GM23248 (cell line): Measurements from ENCODE around the gene MOGAT3. TPM values are rescaled to one million over a fixed set of nuclear protein-coding genes. Genes with fewer than 3 reads are reported as not detected.

Experiments
- DNase-seq: peaks from one replicate; pipeline ENCODE4 v3.0.0-alpha.2; 2015
- H2AFZ ChIP-seq: fragments of 200-600 bp; sonication (generic); 2 replicates; pipeline ENCODE4 v1.6.1; 2016; ENCODE audit warnings: antibody characterized with exemption
- H3F3A ChIP-seq: fragments of 200-600 bp; sonication (generic); 2 replicates; pipeline ENCODE4 v1.6.1; 2016; ENCODE audit warnings: mild to moderate bottlenecking, antibody characterized with exemption, mixed run types; ENCODE audit not compliant: insufficient read depth
- H3K27ac ChIP-seq: fragments of 200-600 bp; sonication (generic); 2 replicates; pipeline ENCODE4 v1.5.1; 2016; ENCODE audit warnings: mild to moderate bottlenecking
- H3K27me3 ChIP-seq: fragments of 200-600 bp; sonication (generic); replicated peaks from 2 replicates; pipeline ENCODE4 v1.6.1; 2016; ENCODE audit warnings: mild to moderate bottlenecking; ENCODE audit not compliant: insufficient read depth
- H3K36me3 ChIP-seq: fragments of 200-600 bp; sonication (generic); 2 replicates; pipeline ENCODE4 v1.6.1; 2016; ENCODE audit warnings: low read depth, mild to moderate bottlenecking
- H3K4me1 ChIP-seq: fragments of 200-600 bp; sonication (generic); 2 replicates; pipeline ENCODE4 v1.6.1; 2016; ENCODE audit warnings: mild to moderate bottlenecking; ENCODE audit not compliant: insufficient read depth
- H3K4me2 ChIP-seq: fragments of 200-600 bp; sonication (generic); one replicate; pipeline ENCODE4 v1.6.1; 2016; ENCODE audit warnings: mild to moderate bottlenecking; ENCODE audit not compliant: unreplicated experiment
- H3K4me3 ChIP-seq: fragments of 200-600 bp; sonication (generic); 2 replicates; pipeline ENCODE4 v1.5.1; 2016; ENCODE audit warnings: mild to moderate bottlenecking
- H3K79me2 ChIP-seq: fragments of 200-600 bp; sonication (generic); 2 replicates; pipeline ENCODE4 v1.6.1; 2016; ENCODE audit warnings: mild to moderate bottlenecking; ENCODE audit not compliant: insufficient read depth
- H3K9ac ChIP-seq: fragments of 200-600 bp; sonication (generic); 2 replicates; pipeline ENCODE4 v1.6.1; 2016; ENCODE audit warnings: mild to moderate bottlenecking
- H3K9me2 ChIP-seq: fragments of 200-600 bp; sonication (generic); 2 replicates; pipeline ENCODE4 v1.6.1; 2016; ENCODE audit warnings: mixed run types, mild to moderate bottlenecking, moderate library complexity; ENCODE audit not compliant: insufficient read depth
- H3K9me3 ChIP-seq: fragments of 200-600 bp; sonication (generic); one replicate; pipeline ENCODE4 v1.6.1; 2017; ENCODE audit warnings: low read depth
- H4K20me1 ChIP-seq: fragments of 200-600 bp; sonication (generic); 2 replicates; pipeline ENCODE4 v1.6.0; 2016; ENCODE audit not compliant: insufficient read depth
- EZH2 ChIP-seq: fragments of 200-600 bp; sonication (generic); IDR thresholded peaks from 2 replicates; pipeline ENCODE4 v1.6.1; 2018; ENCODE audit warnings: antibody characterized with exemption, mild to moderate bottlenecking; ENCODE audit not compliant: insufficient read depth, poor library complexity, severe bottlenecking
- EZH2phosphoT487 ChIP-seq: fragments of 200-600 bp; sonication (generic); IDR thresholded peaks from 2 replicates; pipeline ENCODE4 v1.6.1; 2018; ENCODE audit warnings: antibody characterized with exemption, moderate library complexity, mild to moderate bottlenecking, low read depth; ENCODE audit not compliant: insufficient read depth
- WGBS, 2 experiments: methylation state at CpG; one replicate each; pipeline ENCODE4 v1.1.6; 2015 to 2017; ENCODE audit warnings: low lambda C conversion rate in 2 of 2, low coverage in 1 of 2; ENCODE audit errors: missing lambda C conversion rate in 2 of 2; 5-methylcytosine and 5-hydroxymethylcytosine counted together
- in situ Hi-C: fragments of 300-500 bp; cut with MboI; formaldehyde crosslinking; loops from 2 replicates; pipeline ENCODE4 v1.15.0; 2020
- polyA plus RNA-seq: library from polyadenylated mRNA; unstranded; fragments of >200 nt; fragmentation: Nextera tagmentation; extraction: Ambion mirVana; gene quantifications from 2 replicates; pipeline ENCODE4 v1.2.1, GENCODE V29; 2016
- total RNA-seq: library from RNA; depleted of rRNA; stranded (reverse); fragments of >200 nt; shearing (Covaris generic); gene quantifications from 2 replicates; pipeline ENCODE4 v1.2.3, GENCODE V29; 2014

Gene MOGAT3
- total and polyA plus RNA-seq, 2 experiments from 2014 or later: not detected

- H3K27me3 ChIP-seq: peaks cover 41% of the 10 kb centered on the region
- H3K9ac ChIP-seq: no peak overlapping the region
- no peaks in the 10 kb centered on the region for H3K9me3 ChIP-seq
- H3K4me3 ChIP-seq: no peak overlapping the region
- no peaks in the 10 kb centered on the region for H4K20me1 ChIP-seq
- H2AFZ ChIP-seq: no peak overlapping the region
- no peak overlapping the region for H3K27ac ChIP-seq
- in situ Hi-C loops: no loop called here
- 0 out of 2 replicates have a peak, but pooled peaks cover 5% of the 10 kb centered on the region for H3K4me1 ChIP-seq
- H3K4me2 ChIP-seq: no peak overlapping the region
- no peak for DNase-seq
- no peaks in the 10 kb centered on the region for H3K9me2 ChIP-seq
- H3F3A ChIP-seq: peaks cover 9% of the 10 kb centered on the region; the same call in 1 of the 2 replicates
- H3K79me2 ChIP-seq: no peaks in the 10 kb centered on the region
- H3K36me3 ChIP-seq: no peaks in the 10 kb centered on the region
- no peak for TF ChIP-seq EZH2
- TF ChIP-seq EZH2phosphoT487: no peak
- 1 to 4% methylated on average over 12 of the region's 12 CpGs for WGBS, 2 experiments
These were observed 33.0 kb downstream of the MOGAT3 start for GRCh38 chr7:101167645-101168411.

GRCh38 chr7:101166909-101167644, 33.8 kb downstream of the MOGAT3 start:
- peaks cover 33% of the 10 kb centered on the region for H3K27me3 ChIP-seq
- H3F3A ChIP-seq: peaks cover 10% of the 10 kb centered on the region; the same call in 1 of the 2 replicates
- 0 out of 2 replicates have a peak, but pooled peaks cover 5% of the 10 kb centered on the region for H3K4me1 ChIP-seq
- H3K27ac ChIP-seq: no peak overlapping the region
- in situ Hi-C loops: no loop called here
- H4K20me1 ChIP-seq: no peaks in the 10 kb centered on the region
- H3K9me2 ChIP-seq: no peaks in the 10 kb centered on the region
- no peak for TF ChIP-seq EZH2
- TF ChIP-seq EZH2phosphoT487: no peak
- H3K36me3 ChIP-seq: no peaks in the 10 kb centered on the region
- 0 to 2% methylated on average over 8 to 19 of the region's 19 CpGs for WGBS, 2 experiments
- no peaks in the 10 kb centered on the region for H3K79me2 ChIP-seq
- H2AFZ ChIP-seq: no peak overlapping the region
- H3K4me2 ChIP-seq: no peak overlapping the region
- no peaks in the 10 kb centered on the region for H3K9me3 ChIP-seq
- H3K4me3 ChIP-seq: no peak overlapping the region
- no peak overlapping the region for H3K9ac ChIP-seq
- DNase-seq: no peak

- H3K9me2 ChIP-seq: no peaks in the 10 kb centered on the region
- no peak overlapping the region for H3K4me3 ChIP-seq
- no peaks in the 10 kb centered on the region for H3K36me3 ChIP-seq
- H3K9ac ChIP-seq: no peak overlapping the region
- no peak for DNase-seq
- H2AFZ ChIP-seq: no peak overlapping the region
- WGBS, 2 experiments: 2 to 5% methylated on average over 8 to 11 of the region's 11 CpGs
- 0 out of 2 replicates have a peak, but pooled peaks cover 5% of the 10 kb centered on the region for H3K4me1 ChIP-seq
- no peak for TF ChIP-seq EZH2
- TF ChIP-seq EZH2phosphoT487: no peak
- no peaks in the 10 kb centered on the region for H4K20me1 ChIP-seq
- no peak overlapping the region for H3K4me2 ChIP-seq
- H3K9me3 ChIP-seq: no peaks in the 10 kb centered on the region
- in situ Hi-C loops: no loop called here
- peaks cover 13% of the 10 kb centered on the region; the same call in 1 of the 2 replicates for H3F3A ChIP-seq
- no peak overlapping the region for H3K27ac ChIP-seq
- H3K27me3 ChIP-seq: peaks cover 28% of the 10 kb centered on the region
- no peaks in the 10 kb centered on the region for H3K79me2 ChIP-seq
These were observed 34.3 kb downstream of the MOGAT3 start for GRCh38 chr7:101166648-101166908.

GRCh38 chr7:101165958-101166647, 34.7 kb downstream of the MOGAT3 start:
- Histone ChIP-seq H4K20me1 (no peaks in the 10 kb centered on the region), H3F3A (peaks cover 13% of the 10 kb centered on the region), H3K36me3 (no peaks in the 10 kb centered on the region), H3K4me1 (0 out of 2 replicates have a peak, but pooled peaks cover 5% of the 10 kb centered on the region), H3K4me2 (peak overlapping the region; percentile 69), H3K9me3 (no peaks in the 10 kb centered on the region), H3K4me3 (peak overlapping the region; percentile 58), H3K9ac (no peak overlapping the region), H3K9me2 (no peaks in the 10 kb centered on the region), H3K27me3 (peaks cover 24% of the 10 kb centered on the region), H3K27ac (no peak overlapping the region), H3K79me2 (no peaks in the 10 kb centered on the region), H2AFZ (no peak overlapping the region)
- WGBS, 2 experiments: 2% methylated on average over 31 to 38 of the region's 38 CpGs
- TF ChIP-seq EZH2: peak; percentile 58
- TF ChIP-seq EZH2phosphoT487: no peak
- DNase-seq: no peak
- in situ Hi-C loops: no loop called here
